ENCODE data around the gene SVEP1. TPM values are rescaled to one million over a fixed set of nuclear protein-coding genes. Genes with fewer than 3 reads are reported as not detected.
A peak's percentile ranks its signal among the peaks of the same experiment; 100 is the strongest.

The SVEP1 gene
- polyA plus RNA-seq, 3 donors = under 0.01 TPM; not detected in 2

GRCh38 chr9:110357505-110357904 is 222.0 kb downstream of the SVEP1 start:
- Histone ChIP-seq H3K9me3 (replicated peaks in 1 of 2; ENCODE audit: control insufficient read depth in 1 of 2, insufficient read depth in 1 of 2, low read length in 2 of 2) (peaks cover 0 to 7% of the 10 kb centered on the region in 2 donors), H3K27ac (ENCODE audit: low read depth in 1 of 2, low read length in 2 of 2) (no peak overlapping the region), H3K79me2 (ENCODE audit: insufficient read depth, low read length) (no peaks in the 10 kb centered on the region), H3K4me2 (replicated peaks; ENCODE audit: extremely low read depth, low read length, poor library complexity, severe bottlenecking) (no peak overlapping the region), H3K36me3 (replicated peaks in 1 of 2; ENCODE audit: control insufficient read depth in 1 of 2, insufficient read depth in 2 of 2, low read length in 2 of 2) (no peaks in the 10 kb centered on the region), H3K4me1 (ENCODE audit: control insufficient read depth in 1 of 2, insufficient read depth in 2 of 2, low read length in 2 of 2) (peaks cover 13 to 19% of the 10 kb centered on the region in 2 donors), H3K27me3 (ENCODE audit: control insufficient read depth in 2 of 2, insufficient read depth in 2 of 2, low read length in 2 of 2) (no peaks in the 10 kb centered on the region), H3K4me3 (replicated peaks in 1 of 3; ENCODE audit: low read depth in 2 of 3, low read length in 3 of 3) (no peak overlapping the region), H2AFZ (ENCODE audit: insufficient read depth, low read depth, low read length, poor library complexity, severe bottlenecking) (no peak overlapping the region), H3K9ac (ENCODE audit: insufficient read depth, low read length, poor library complexity, severe bottlenecking) (no peak overlapping the region), H4K20me1 (ENCODE audit: insufficient read depth, low read length) (no peaks in the 10 kb centered on the region)
- Mint-ChIP-seq H3K27ac (peak overlapping the region in 1 of 7 donors; percentile 21), H3K36me3 (no peaks in the 10 kb centered on the region), H3K4me1 (peaks cover 19% of the 10 kb centered on the region), H3K9me3 (peaks cover 7 to 16% (median 10%) of the 10 kb centered on the region in 7 donors), H3K4me3 (no peak overlapping the region), H3K27me3 (ENCODE audit: low read depth in 3 of 3) (peaks cover 0 to 2% (median 0%) of the 10 kb centered on the region in 3 donors)
- intact Hi-C loops (cut with micrococcal nuclease) = no loop called here
- no CpG with 5 or more reads among the region's 2 CpGs for WGBS (ENCODE audit: insufficient coverage)
- no peak for DNase-seq
- TF ChIP-seq, protein P1, sequence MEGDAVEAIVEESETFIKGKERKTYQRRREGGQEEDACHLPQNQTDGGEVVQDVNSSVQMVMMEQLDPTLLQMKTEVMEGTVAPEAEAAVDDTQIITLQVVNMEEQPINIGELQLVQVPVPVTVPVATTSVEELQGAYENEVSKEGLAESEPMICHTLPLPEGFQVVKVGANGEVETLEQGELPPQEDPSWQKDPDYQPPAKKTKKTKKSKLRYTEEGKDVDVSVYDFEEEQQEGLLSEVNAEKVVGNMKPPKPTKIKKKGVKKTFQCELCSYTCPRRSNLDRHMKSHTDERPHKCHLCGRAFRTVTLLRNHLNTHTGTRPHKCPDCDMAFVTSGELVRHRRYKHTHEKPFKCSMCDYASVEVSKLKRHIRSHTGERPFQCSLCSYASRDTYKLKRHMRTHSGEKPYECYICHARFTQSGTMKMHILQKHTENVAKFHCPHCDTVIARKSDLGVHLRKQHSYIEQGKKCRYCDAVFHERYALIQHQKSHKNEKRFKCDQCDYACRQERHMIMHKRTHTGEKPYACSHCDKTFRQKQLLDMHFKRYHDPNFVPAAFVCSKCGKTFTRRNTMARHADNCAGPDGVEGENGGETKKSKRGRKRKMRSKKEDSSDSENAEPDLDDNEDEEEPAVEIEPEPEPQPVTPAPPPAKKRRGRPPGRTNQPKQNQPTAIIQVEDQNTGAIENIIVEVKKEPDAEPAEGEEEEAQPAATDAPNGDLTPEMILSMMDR (IDR thresholded peaks at IDR 0.05) = no peak

- intact Hi-C loops (cut with micrococcal nuclease) = no loop called here
- H3K36me3 ChIP-seq (replicated peaks in 1 of 2; ENCODE audit: control insufficient read depth in 1 of 2, insufficient read depth in 2 of 2, low read length in 2 of 2) = no peaks in the 10 kb centered on the region
- no peak overlapping the region for H3K9ac ChIP-seq (ENCODE audit: insufficient read depth, low read length, poor library complexity, severe bottlenecking)
- peaks cover 13 to 19% of the 10 kb centered on the region in 2 donors for H3K4me1 ChIP-seq (ENCODE audit: control insufficient read depth in 1 of 2, insufficient read depth in 2 of 2, low read length in 2 of 2)
- H3K79me2 ChIP-seq (ENCODE audit: insufficient read depth, low read length) = no peaks in the 10 kb centered on the region
- H3K4me1 Mint-ChIP-seq = peaks cover 19% of the 10 kb centered on the region
- H3K27me3 Mint-ChIP-seq (ENCODE audit: low read depth in 3 of 3) = peaks cover 0 to 2% (median 0%) of the 10 kb centered on the region in 3 donors
- peaks cover 7 to 16% (median 10%) of the 10 kb centered on the region in 7 donors for H3K9me3 Mint-ChIP-seq
- H3K4me2 ChIP-seq (replicated peaks; ENCODE audit: extremely low read depth, low read length, poor library complexity, severe bottlenecking) = no peak overlapping the region
- H4K20me1 ChIP-seq (ENCODE audit: insufficient read depth, low read length) = no peaks in the 10 kb centered on the region
- H3K9me3 ChIP-seq (replicated peaks in 1 of 2; ENCODE audit: control insufficient read depth in 1 of 2, insufficient read depth in 1 of 2, low read length in 2 of 2) = peaks cover 0 to 7% of the 10 kb centered on the region in 2 donors
- TF ChIP-seq, protein P1 (IDR thresholded peaks at IDR 0.05) = no peak
- no peaks in the 10 kb centered on the region for H3K27me3 ChIP-seq (ENCODE audit: control insufficient read depth in 2 of 2, insufficient read depth in 2 of 2, low read length in 2 of 2)
- no CpG with 5 or more reads among the region's 4 CpGs for WGBS (ENCODE audit: insufficient coverage)
- no peak overlapping the region for H3K4me3 ChIP-seq (replicated peaks in 1 of 3; ENCODE audit: low read depth in 2 of 3, low read length in 3 of 3)
- peak overlapping the region in 2 of 7 donors; percentile 40 to 86 for H3K27ac Mint-ChIP-seq
- DNase-seq = peak in 2 of 3 donors; percentile 6 to 9
- H3K4me3 Mint-ChIP-seq = no peak overlapping the region
- H3K36me3 Mint-ChIP-seq = no peaks in the 10 kb centered on the region
- H3K27ac ChIP-seq (ENCODE audit: low read depth in 1 of 2, low read length in 2 of 2) = peak overlapping the region in 1 of 2 donors; percentile 11
- no peak overlapping the region for H2AFZ ChIP-seq (ENCODE audit: insufficient read depth, low read depth, low read length, poor library complexity, severe bottlenecking)
These were observed 222.7 kb downstream of the SVEP1 start for GRCh38 chr9:110356639-110357395.

Data from CD14-positive monocyte (primary cell).